Measurements from ENCODE around the gene CENPV.
"Not testable (repeated sequence)": the region's sequence is repeated elsewhere in the genome, so short reads cannot be mapped to it uniquely, and the experiment has no call there.

Gene CENPV

DNA sequence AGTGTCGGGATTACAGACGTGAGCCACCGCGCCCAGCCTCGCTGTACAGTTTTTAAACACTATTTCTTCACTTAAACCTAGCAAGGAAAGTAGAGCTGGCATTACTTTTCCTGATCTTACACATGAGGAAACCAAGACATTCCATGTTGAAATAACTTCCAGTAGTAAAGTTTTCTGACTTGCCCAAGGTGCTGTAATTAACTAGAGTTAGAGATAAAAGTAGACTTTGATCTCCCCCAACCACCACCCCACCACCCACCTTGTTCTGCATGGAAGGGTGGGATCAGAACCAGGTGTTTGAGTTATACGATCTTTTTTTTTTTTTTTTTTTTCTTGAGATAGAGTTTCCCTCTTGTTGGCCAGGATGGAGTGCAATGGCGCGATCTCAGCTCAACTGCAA lies 47.1 kb downstream of the CENPV start:
- no peak for DNase-seq

DNA sequence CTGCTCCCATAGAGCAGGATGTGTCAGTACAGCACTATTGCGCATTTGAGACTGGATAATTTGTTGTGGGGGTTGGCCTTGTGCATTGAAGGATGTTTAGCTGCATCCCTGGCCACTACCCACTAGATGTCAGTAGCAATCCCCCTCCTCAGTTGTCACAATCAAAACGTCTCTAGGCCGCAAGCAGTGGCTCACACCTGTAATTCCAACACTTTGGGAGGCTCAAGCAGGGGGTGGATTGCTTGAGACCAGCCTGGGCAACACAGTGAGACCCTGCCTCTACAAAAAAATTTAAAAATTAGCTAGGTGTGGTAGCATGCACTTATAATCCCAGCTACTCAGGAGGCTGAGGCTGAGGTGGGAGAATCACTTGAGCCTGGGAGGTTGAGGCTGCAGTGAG lies 48.4 kb downstream of the CENPV start:
- peak; percentile 10 for DNase-seq

DNA sequence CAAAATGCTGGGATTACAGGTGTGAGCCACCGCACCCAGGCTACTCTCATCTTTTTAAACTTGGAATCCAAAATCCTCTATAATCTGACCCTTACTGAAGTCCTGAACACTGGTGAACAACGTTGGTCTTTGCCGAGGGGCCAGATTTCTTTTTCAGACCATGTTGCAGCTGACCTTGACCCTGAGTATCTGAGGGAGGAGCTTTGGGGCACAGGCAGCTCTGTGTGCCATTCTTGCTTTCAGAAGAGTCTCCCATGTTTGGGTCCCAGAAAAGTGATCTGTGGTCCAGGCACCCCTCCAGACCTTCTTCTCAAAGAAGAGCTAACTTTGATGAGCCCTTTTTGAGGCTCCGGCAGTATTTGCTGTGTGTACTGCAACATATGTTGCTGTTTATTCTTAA lies 50.4 kb downstream of the CENPV start:
- DNase-seq: no peak

DNA sequence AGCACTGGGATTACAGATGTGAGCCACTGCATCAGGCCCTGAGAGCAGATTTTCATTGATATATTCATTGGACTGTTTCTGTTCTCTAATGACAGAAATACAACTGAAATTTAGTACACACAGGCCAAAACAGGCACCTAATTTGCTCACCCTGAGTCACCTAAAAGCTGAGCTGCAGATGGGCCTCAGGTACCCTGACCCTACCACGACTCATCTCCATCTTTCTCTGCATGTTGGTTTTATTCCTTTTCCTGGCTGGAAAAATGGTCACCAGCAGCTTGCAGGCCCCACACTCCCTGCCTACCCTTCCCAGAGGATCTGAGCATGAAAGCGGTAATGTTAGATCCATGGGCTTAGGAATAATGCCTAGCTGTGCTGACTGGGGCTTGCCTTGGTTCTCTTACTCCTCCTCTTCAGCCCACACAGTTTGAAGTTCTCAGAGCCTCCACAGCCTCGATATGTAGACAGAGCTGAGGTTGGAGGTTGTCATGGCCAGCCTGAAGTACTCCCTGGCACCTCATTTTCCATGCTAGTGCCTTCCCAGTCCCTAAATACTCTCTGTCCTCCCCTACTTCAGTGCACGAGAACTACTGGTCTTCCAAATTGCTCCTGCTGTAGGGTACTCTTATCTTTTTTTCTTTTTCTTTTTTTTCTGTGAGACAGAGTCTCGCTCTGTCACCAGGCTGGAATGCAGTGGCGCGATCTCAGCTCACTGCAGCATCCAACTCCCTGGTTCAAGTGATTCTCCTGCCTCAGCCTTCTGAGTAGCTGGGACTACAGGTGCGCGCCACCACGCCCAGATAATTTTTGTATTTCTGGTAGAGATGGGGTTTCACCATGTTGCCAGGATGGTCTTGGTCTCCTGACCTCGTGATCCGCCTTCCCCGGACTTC lies 51.1 kb downstream of the CENPV start:
- no peak for DNase-seq

DNA sequence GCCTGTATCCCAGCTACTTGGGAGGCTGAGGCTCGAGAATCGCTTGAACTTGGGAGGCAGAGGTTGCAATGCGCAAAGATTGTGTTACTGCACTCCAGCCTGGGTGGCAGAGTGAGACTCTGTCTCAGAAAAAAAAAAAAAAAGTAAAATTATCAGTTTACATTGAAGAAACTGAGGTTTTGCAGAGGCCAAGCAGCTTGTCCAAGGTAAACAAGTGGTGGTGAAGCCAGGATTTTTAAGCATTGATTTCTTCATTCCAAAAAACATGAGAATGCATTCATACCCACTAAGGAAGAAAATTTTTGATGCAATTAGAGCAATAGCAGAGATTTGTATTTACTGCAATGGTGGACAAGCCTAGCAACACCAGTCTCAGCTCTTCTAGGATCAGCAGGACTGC lies 52.7 kb downstream of the CENPV start:
- no peak for DNase-seq

DNA sequence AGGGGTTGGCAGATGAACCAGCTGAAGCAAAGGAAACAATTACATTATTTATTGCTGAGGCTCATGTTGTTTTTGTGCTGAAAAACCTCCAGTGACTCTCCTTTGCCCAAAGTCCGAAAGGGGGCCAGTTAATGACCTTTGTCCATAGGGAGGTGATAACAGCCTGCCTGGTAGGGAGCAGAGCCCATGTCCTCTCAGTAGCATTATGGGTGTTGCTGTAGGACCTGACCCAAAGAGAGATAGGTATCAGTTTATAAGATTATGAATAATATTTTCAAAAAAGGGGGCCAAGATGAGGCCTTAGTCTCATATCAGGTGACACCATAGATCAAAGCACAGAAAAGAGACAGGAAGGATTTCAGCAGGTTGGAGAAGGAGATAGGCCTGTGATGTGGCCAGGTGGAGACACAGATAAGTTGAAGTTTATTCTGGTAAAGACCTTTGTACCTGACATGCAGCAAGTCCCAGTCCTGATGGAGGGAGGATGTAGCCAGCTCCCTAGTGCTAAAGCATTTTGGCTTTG lies 55.1 kb downstream of the CENPV start:
- DNase-seq: no peak

DNA sequence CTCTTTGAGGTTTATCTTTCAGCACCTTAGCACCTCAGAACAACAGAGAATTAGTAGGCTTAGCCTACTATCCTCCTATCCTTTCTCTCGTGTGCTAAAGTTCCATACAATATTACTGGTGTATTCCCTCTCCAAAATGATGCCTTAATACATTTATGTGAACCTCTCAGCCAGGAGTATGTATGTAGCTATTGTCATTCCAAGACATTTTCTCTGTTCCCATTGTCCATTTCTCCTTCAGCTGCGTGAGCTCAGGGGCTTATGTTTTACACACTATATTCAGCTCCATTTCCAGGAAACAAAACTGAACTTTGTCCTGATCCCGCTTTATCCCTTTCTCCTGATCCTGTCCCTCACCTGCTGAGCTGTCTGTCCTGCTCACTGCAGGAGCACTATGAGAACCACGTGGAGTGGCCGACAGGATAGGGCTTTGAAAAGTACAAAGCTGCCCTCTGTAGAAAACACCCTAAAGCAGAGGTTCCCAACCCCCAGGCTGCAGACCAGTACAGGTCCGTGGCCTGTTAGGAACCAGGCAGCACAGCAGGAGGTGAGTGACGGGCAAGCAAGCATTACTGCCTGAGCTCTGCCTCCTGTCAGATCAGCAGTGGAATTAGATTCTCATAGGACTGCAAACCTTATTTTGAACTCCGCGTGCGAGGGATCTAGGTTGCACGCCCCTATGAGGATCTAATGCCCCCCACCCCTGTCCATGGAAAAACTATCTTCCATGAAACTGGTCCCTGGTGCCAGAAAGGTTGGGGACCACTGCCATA lies 55.7 kb downstream of the CENPV start:
- DNase-seq: no peak

DNA sequence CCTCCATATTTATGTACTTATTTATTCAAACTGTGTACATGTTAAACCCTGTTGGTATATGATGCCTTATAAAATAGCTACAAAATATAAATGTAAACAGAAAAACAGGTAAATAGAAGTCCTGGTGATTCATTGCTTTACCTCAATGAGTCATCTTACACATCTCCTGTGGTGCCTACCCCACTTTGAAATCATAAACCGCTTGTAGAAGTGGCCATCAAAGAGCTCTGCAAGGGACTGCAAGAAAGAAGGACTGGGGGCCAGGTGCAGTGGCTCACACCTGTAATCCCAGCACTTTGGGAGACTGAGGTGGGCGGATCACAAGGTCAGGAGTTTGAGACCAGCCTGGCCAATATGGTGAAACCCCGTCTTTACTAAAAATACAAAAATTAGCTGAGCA lies 57.2 kb downstream of the CENPV start:
- not testable (repeated sequence) for DNase-seq

DNA sequence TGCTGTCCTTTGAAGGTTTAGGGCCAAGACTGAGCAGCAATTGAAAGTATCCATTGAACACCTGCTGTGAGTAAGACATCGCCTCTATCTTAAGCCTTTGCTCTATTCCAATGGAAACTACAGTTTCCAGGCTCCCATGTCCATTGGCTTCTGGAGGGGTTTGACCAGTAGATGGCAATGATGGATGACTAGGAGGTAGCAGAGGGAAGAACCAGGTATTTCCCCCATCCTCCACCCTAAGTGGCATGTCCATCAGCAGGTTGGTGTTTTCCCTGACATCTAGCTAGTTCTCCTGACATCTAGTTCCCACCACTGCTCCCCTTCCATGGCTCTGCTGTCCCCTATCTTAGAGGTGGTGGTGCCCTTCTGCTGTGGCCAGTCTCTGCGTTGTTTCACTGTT lies 58.7 kb downstream of the CENPV start:
- DNase-seq: no peak

DNA sequence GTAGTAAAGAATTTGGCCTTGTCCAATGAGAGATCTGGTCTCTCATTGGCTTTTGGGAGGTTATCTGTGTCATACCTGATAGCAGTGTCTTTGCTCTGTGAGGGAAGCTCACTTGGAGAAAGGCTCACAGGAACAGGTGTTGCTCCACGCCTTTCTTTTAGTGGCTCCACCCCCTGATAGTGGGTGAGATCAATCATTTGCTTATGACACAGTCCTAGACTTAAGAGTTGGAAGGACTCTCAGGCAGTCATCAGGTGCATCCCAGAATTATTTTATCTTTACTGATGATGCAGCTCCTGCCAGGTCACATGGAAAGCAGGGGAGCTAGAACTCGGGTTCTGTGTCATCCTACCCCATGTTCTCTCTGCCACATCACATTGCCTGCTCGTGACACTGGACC lies 59.3 kb downstream of the CENPV start:
- no peak for DNase-seq

Data from CD4-positive, alpha-beta T cell treated with Interleukin-12 subunit alpha and Interleukin-12 subunit beta, for 1 hour (primary cell).